ENCODE results near the gene USP46.

USP46 gene

DNA sequence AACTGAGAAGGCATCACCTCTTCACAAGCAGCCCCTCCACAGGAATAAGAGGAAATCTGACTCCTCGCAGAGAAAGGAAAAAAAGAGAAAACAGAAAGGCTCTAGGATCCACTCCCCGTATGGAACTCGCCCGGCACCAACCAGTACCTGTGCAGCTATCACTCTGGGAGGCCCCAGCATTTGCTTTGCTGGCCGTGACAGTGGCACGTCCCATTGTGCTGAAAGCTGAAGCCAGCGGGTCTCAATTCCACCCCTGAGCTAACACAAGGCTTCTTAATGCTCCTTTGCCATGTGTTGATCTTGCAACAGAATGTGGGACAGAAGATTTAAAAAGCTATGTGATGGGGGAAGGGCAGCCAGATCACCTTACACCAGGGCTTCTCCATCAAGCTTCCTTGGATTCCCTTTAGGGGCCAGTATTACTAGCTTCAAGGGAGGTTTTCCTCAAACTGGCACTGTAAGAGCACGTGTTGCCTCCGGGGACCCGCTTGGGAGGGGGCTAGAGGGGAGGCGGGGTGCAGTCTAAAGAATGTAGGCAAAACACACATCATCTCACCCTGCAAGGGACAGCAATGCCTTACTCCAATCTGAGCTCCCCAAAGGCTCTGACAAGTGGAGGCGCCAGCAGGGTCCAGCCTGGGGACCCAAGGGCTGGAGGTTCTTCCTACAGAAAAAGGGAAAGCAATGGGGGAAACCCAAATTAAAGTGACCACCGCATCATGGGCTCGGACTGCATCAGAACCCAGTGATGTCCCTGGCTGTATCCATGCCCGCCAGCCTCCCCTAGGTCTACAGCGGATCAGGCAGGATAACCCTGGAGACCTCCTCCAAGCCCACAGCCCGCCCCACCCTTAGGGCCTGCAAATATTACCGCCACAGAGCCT, 1.2 kb downstream of the USP46 start:
- in situ Hi-C loops (cut with MboI; ENCODE audit: low sequenced_read_pairs) = no loop called here

GRCh38 chr4:52657292-52657617, 1.8 kb downstream of the USP46 start:
- in situ Hi-C loops (cut with MboI; ENCODE audit: low sequenced_read_pairs) = no loop called here

DNA sequence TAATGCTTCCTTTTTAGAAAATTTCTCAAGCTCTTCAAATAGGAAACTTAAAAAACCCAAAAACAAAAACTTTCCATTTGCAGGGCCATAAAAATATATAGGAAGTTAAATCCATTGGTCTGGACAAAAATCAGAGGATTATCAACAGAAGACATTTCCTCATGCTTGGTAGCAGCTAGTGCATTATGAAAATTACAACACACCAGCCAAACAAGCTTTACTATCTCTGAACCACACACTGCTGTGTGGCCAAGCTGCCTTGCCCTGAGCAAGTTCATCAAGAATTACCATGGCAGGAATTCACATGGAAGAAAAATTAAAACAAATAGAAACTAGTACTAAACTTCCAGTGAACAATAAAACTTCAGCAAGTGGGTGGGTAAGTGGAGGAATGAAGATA, 3.6 kb downstream of the USP46 start:
- in situ Hi-C loops (cut with MboI; ENCODE audit: low sequenced_read_pairs) = no loop called here

DNA sequence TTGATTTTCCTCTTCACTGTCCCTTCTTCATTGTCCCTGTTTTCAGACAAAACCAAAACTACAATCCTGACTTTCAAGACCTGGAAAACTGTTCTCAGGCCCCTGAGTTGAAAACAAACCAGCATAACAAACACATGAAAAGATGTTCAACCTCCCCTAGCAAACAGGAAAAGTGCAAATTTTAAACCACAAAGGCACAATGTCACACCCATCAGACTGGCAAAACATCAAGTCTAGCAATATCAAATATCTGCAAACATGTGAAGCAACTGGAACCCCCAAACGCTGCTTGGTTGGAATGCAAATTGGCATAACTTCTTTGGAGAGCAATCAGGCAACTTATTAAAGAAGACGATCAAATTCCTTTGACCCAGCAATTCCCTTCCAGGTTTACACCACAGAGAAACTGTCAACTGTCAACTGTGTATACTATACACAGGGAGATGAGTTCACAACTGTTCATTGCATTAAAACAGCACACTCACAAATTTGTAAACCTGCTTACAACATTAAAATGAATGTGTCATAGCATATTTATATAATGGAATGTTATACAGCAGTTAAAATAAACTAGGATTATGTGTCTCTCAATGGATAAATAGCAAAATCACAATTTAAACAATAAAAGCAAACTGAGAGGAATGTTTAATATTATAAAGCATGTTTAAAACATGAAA, 7.0 kb downstream of the USP46 start:
- in situ Hi-C loops (cut with MboI; ENCODE audit: low sequenced_read_pairs) = no loop called here

GRCh38 chr4:52648836-52649235, 10.3 kb downstream of the USP46 start:
- in situ Hi-C loops (cut with MboI; ENCODE audit: low sequenced_read_pairs) = no loop called here

DNA sequence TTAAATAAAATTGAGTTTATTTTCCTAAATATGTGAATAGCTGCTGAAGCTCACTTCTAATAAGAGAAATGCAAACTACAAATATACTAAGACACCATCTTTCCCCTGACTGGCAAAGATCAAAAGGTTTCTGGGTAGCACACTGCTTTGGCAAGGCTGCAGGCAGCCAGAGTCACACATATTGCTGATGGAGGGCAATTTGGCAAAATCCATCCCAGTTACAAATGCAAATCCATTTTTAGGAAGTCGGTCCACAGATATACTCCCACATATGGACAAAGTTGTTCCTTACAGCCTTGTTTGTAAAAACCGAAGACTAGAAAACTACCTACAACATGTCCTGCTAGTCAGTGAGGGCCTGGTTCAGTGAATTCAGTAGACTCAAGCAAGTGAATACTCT, 12.4 kb downstream of the USP46 start:
- in situ Hi-C loops (cut with MboI; ENCODE audit: low sequenced_read_pairs) = no loop called here

DNA sequence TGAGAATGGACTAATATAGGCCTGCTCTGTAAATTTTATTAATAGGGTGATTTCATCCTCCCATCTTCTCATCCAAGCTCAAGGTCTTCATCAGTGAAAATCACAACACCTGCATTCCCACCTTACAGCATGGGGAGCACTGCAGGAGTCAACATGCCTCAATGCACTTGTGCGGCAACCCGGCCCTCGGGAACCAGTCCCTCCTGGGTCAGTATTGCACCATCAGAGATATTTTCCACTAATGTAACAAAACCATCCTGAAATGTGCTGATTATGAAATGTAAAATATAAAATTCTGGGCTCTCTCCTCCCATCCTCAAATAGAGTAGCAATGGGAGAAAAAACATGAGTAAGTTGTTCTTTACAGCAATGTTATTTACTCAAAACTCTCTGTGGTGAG, 13.0 kb downstream of the USP46 start:
- in situ Hi-C loops (cut with MboI; ENCODE audit: low sequenced_read_pairs) = no loop called here

- in situ Hi-C loops (cut with MboI; ENCODE audit: low sequenced_read_pairs) = no loop called here
Measured at GRCh38 chr4:52645300-52645699, 13.8 kb downstream of the USP46 start.

- in situ Hi-C loops (cut with MboI; ENCODE audit: low sequenced_read_pairs) = no loop called here
Measured at GRCh38 chr4:52643785-52644244, 15.3 kb downstream of the USP46 start.

- in situ Hi-C loops (cut with MboI; ENCODE audit: low sequenced_read_pairs) = no loop called here
Measured at GRCh38 chr4:52643190-52643589, 15.9 kb downstream of the USP46 start.

DNA sequence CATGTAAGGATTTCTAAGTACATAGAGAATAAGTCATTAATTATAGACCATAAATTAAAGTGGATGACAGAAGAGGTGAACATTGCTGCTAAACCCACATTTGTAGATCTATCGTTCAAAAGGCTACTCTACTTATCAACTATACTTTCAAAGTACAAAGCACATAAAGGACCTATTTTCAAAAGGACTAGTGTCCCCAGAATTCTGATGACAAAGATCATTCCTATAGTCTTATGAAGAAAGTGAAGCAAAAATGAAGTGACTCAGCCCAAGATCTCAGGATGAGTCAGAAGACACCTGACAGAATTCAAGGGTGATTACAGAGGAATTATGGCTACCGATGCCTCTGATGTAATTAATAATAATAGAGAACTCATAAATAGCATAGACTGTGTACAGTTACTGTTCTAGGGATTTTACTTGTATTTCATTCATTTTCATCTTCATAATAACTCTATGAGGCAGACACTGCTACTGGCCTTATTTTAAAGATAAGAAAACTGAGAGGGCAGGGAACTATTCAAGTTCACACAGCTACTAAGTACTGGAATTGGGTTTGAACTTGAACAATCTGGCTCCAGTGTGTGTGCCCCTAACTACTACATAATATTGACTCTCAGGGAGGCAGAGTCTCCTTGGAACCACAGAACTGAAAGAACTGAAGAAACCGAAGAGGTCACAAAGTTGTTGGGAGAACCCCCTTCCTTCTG, 17.1 kb downstream of the USP46 start:
- in situ Hi-C loops (cut with MboI; ENCODE audit: low sequenced_read_pairs) = no loop called here

- in situ Hi-C loops (cut with MboI; ENCODE audit: low sequenced_read_pairs) = no loop called here
Measured at GRCh38 chr4:52640808-52641565, 18.1 kb downstream of the USP46 start.

DNA sequence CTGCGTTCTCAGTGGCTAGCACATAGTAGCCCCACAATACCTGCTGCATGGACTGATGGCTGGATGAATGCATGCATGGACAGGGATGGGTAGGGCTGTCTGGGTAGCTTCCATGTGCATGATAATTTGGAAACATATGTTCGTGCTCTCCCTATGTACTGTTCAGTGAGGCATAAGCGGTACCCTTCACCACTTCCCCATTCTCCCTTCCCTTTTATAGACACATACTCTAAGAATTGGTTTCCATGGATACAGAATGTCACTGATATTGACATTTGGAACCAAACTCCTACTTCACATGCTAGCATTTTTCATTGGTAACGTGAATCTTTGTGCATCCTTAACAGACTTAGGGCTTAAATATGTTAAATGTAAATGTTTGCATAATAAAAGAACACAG, 20.4 kb downstream of the USP46 start:
- in situ Hi-C loops (cut with MboI; ENCODE audit: low sequenced_read_pairs) = no loop called here

DNA sequence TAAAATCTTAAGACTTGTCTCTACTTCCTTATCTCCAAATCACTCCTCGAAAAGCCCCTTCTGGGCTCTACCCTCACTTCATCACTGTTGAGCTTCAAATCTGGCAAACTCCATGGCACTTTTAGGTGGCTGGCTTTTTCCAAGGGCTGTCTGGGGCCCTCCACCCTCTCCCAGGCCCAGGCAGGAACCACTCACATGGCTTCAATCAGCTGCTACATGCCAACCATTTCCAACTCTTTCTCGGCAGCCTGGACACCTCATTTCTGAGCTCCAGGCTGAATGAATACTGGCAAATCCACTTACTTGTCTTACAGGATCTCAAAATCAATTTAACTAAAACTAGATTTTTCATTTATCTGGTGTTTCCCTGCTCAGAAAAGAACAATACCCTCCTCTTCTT, 22.0 kb downstream of the USP46 start:
- in situ Hi-C loops (cut with MboI; ENCODE audit: low sequenced_read_pairs) = no loop called here

GRCh38 chr4:52635560-52635959, 23.5 kb downstream of the USP46 start:
- in situ Hi-C loops (cut with MboI; ENCODE audit: low sequenced_read_pairs) = no loop called here

- in situ Hi-C loops (cut with MboI; ENCODE audit: low sequenced_read_pairs) = no loop called here
Measured at GRCh38 chr4:52635130-52635529, 24.0 kb downstream of the USP46 start.

- in situ Hi-C loops (cut with MboI; ENCODE audit: low sequenced_read_pairs) = no loop called here
Measured at GRCh38 chr4:52633846-52634245, 25.3 kb downstream of the USP46 start.

DNA sequence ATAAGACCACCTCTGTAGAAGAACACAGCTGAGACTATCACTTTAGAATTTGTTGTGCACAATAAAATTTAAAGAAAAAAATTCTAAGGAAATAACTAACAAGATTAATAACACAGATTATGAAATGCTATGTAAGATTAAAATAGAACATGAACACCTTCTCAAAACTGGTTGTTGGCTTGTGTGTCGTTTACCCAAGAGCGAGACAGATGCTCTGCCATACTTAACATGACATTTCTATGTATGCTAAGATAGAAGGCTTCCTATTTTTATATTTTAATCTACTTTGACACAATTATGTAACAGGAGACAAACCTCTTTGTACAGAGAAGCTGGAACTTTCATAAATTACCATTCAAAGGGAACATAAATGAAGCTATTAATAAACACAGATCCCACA, 30.1 kb downstream of the USP46 start:
- in situ Hi-C loops (cut with MboI; ENCODE audit: low sequenced_read_pairs) = no loop called here

- in situ Hi-C loops (cut with MboI; ENCODE audit: low sequenced_read_pairs) = no loop called here
Measured at GRCh38 chr4:52628543-52628942, 30.6 kb downstream of the USP46 start.

GRCh38 chr4:52627876-52628275, 31.2 kb downstream of the USP46 start:
- in situ Hi-C loops (cut with MboI; ENCODE audit: low sequenced_read_pairs) = no loop called here

- in situ Hi-C loops (cut with MboI; ENCODE audit: low sequenced_read_pairs) = no loop called here
Measured at GRCh38 chr4:52625216-52625615, 33.9 kb downstream of the USP46 start.
